Hematopoietic multipotent progenitor cell treated with erythropoietin and hydrocortisone succinate and interleukin-3 and kit ligand, for 15 days (in vitro differentiated cells): ENCODE data around the gene RCE1.
"Not testable (repeated sequence)": the region's sequence is repeated elsewhere in the genome, so short reads cannot be mapped to it uniquely, and the experiment has no call there.

Source experiments
- DNase-seq: peaks from one replicate; pipeline ENCODE4 v3.0.0-alpha.2; 2015; ENCODE audit warnings: low spot score

The RCE1 gene, protein sequence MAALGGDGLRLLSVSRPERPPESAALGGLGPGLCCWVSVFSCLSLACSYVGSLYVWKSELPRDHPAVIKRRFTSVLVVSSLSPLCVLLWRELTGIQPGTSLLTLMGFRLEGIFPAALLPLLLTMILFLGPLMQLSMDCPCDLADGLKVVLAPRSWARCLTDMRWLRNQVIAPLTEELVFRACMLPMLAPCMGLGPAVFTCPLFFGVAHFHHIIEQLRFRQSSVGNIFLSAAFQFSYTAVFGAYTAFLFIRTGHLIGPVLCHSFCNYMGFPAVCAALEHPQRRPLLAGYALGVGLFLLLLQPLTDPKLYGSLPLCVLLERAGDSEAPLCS

DNA sequence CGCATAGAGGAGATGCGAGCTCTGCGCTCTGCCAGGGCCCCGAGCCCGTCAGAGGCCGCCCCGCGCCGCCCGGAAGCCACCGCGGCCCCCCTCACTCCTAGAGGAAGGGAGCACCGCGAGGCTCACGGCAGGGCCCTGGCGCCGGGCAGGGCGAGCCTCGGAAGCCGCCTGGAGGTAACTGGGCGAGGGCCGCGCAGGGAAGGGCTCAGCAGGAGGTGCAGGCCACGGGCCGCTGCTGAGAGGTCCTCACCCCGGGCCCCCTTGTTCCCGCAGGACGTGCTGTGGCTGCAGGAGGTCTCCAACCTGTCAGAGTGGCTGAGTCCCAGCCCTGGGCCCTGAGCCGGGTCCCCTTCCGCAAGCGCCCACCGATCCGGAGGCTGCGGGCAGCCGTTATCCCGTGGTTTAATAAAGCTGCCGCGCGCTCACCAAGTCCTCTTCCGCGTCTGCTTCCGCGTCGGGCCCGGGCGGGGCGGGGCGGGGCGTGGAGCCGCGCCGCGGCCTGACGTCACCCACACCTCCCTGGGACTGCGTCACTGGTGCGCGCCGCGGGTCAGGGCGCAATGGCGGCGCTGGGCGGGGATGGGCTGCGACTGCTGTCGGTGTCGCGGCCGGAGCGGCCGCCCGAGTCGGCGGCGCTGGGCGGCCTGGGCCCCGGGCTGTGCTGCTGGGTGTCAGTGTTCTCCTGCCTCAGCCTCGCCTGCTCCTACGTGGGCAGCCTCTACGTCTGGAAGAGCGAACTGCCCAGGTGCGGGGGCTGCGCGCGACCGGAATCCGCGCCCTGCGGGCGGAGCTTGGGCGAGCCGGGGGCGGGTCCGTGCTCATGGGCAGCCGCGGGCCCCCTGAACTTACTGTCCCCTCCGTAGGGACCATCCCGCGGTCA lies at the start of gene RCE1:
Gene RCE1, plus strand, starts transcription at position 546 of the 880 bp plus-strand sequence. Its CDS starts 15 bp downstream, at position 561.
- peak; percentile 94 for DNase-seq

DNA sequence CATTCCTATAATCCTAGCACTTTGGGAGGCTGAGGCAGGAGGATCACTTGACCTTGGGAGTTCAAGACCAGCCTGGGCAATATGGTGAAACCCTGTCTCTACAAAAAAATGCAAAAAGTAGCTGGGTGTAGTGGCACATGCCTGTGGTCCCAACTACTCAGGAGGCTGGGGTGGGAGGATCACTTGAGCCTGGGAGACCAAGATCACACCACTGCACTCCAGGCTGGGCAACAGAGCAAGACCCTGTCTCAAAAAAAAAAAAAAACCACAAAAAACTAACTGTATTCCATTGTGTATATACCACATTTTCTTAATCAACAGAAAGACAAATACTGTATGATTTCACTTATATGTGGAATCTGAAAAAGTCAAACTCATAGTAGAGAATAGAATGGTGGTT lies 43.4 kb upstream of the RCE1 start:
- not testable (repeated sequence) for DNase-seq

DNA sequence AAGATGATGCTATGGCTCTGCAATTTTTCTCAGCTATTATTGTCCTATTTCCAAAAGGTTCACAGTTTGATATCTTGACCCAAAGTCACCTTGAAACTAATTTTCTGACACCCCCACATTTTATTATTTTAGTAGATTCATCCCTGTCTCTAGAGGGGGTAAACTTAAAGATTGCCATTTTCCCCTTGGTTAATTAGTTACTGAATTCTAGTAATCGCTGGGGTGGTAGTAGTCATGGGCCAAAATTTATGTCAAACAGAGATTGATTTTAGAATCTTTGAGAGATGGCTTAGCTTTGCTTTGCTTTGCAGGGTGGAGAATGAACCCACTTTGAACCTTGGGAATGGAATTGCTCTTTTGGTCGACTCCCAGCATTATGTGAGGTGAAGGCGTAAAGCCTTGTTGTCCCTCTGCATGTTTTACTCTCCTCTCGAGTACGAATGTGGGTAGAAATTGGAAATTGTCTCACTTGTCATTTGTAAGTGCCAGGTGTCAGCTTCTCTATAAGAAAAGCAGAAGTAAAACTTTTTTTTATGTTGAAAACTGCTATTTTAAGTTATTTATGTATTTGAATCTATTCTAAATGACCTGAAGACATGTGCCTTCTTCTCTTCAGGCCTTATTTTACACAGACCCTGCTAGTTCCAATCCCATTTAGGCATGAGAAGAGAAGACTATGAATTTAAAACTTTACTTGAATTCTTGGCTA lies 42.4 kb upstream of the RCE1 start:
- DNase-seq = no peak

DNA sequence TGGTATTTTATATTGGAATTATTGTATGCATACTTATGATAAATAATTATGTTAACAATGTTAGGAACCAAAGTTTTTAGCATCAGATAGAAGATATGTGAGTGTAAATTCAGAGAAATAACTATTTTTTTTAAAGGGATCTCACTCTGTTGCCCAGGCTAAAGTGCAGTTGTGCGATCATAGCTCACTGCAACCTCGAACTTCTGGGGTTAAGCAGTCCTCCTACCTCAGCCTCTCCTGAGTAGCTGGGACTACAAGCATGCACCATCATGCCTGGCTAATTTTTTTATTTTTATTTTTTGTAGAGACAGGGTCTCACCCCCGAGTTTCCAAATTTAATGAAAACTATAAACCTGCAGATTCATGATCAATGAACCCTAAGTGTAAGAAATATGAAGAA lies 33.6 kb upstream of the RCE1 start:
- no peak for DNase-seq

DNA sequence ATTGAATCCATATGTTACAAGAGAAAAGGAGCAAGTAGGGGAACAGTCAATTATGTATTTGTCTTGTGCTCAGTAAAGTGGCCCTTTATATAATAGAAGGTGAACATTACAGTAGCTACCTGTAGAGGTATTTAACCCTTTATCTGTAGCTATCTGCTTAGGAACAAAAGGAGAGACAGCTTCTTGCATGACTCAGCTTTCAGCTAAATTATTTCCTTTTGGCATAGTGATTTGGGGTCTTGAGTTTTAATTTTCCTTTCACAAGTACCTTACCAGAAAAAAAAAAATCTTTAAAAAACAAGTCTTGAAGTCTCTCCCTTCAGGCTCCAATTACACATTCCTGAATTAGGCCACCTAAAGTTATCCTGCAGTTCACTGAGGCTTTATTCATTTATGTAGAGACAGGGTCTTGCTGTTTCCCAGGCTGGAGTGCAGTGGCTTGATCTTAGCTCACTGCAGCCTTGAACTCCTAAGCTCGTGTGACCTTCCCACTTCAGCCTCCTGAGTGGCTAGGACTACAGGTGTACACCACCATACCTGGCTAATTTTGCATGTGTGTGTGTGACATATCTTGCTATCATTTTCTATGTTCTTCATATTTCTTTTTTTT lies 32.6 kb upstream of the RCE1 start:
- DNase-seq = no peak

DNA sequence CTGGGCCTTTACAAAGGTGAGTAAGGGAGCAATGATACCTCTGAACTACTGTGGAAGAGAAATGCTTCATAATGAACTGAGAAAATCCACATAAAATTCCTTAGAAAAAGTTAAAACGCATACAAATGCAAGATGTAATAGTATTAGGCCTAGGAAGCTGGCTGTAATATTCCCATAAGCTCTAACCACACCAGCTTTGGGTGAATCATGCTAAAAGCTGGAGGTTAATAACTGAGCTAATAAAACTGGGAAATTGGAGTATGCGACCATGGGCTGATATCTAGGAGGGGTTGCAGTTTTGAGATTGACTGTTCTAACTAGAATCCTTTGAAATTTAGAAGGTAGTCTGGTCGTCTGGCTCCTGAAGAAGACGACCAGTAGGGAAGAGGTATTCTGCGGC lies 28.6 kb upstream of the RCE1 start:
- DNase-seq = no peak

DNA sequence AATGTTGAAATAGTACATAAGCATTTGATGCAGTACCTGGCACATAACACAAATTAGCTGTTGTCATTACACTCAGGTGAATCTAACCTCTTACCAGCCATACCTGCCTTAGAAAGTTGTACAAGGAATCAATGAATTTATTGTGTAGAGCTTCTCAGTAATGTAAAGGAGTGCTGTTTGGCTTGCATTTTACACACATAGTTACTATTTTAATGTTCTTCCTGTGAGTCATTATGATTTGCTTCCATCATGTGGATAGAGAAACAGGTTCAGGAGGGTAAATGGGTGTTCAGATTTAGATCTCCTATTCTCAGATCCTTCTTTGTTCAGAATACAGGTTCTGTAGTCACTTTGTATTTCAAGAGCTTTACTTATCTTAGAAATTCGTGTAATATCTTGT lies 27.6 kb upstream of the RCE1 start:
- DNase-seq = no peak

DNA sequence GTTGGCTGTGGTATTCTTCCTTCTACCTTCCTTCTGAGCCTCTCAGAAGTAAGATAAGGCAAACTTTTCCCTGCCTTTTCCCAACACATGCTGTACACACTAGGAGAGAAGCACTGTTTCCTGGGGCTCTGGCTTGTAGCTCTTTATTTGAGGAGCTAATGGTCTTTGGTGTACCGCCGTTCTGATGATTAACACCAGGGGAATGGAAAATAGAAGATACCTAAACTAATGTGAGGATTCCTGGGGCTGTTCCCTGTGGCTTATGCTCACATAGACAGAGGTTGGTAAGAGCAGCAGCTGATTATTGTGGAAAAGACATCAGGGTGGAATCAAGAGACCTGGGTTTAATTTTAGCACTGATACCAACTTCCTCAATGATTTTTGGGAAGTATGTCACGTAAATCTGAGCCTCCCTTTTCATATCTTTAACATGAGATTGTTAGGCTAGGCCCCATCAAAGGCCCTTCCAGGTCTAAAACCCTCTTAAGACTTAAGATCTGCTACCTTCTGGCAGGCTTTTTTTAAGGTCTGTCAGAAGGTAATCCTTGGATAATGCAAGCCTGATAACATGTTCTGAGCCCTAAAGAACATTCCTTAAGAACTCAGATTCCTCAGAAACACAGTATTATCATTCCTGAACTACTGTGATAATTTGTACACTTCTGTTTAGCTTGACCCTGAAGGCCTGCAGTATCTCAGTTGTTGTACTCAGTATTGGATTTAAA lies 24.8 kb upstream of the RCE1 start:
- no peak for DNase-seq

DNA sequence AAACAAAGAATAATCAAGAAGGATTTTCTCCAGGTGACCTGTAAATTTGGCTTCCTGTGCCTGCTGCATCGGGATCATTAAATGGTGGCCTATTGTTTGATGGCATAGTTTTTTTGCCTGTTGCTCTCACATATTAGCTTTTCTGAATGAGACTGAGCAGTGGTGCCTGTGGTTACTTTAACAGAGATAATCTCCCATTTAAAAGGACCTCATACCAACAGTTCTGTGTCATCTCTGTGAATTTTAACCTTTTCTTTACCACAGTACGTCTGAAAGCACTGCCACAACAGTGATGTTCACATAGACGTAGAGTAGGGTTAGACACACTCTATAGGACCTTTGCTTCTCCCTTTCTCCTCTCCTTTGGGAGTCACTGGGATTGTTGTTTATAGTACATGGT lies 22.9 kb upstream of the RCE1 start:
- no peak for DNase-seq

DNA sequence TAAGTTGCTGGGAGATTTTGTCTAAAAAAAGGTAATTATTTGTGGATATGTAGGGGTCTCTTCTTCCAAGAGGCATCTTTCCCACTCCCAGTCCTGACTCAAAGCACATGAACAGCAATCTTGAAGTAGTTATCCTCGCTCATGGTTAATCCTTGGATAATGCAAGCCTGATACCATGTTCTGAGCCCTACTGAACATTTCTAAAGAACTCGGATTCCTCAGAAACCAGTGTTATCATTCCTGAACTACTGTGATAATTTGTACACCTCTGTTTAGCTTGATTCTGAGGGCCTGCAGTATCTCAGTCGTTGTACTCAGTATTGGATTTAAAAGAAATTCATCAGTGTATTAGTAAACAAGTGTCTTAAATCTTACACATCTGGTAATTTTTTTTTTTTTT lies 22.3 kb upstream of the RCE1 start:
- no peak for DNase-seq

DNA sequence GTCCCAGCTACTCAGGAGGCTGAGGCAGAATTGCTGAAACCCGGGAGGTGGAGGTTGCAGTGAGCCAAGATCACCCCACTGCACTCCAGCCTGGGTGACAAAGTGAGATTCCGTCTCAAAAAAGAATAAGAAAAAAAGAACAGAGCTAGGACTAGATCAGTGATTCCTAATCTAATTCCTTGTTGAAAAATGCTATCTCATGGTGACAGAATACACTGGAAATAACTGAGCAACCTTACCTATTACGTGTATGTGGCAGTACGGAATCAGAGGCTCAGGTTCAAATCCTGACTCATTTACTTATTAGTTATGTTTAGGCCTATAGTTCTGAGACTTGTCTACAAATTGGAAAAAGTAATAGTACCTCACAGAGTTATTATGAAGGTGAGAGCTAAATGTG lies 19.5 kb upstream of the RCE1 start:
- no peak for DNase-seq

DNA sequence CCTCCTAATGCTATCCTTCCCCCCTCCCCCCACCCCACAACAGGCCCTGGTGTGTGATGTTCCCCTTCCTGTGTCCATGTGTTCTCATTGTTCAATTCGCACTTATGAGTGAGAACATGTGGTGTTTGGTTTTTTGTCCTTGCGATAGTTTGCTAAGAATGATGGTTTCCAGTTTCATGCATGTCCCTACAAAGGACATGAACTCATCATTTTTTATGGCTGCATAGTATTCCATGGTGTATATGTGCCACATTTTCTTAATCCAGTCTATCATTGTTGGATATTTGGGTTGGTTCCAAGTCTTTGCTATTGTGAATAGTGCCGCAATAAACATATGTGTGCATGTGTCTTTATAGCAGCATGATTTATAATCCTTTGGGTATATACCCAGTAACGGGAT lies 18.7 kb upstream of the RCE1 start:
- DNase-seq = not testable (repeated sequence)

DNA sequence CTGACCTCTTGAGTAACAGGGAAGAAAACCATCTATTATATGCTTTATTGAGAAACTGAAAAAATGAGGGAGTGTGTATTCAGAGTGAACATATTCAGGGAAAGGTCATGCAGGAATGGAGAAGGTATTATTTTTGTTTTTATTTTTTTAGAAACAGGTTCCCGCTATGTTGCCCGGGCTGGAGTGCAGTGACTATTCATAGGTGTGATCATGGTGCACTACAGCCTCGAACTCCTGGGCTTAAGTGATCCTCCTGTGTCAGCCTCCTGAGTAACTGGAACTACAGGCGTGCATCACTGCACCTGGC lies 8.7 kb upstream of the RCE1 start:
- no peak for DNase-seq

DNA sequence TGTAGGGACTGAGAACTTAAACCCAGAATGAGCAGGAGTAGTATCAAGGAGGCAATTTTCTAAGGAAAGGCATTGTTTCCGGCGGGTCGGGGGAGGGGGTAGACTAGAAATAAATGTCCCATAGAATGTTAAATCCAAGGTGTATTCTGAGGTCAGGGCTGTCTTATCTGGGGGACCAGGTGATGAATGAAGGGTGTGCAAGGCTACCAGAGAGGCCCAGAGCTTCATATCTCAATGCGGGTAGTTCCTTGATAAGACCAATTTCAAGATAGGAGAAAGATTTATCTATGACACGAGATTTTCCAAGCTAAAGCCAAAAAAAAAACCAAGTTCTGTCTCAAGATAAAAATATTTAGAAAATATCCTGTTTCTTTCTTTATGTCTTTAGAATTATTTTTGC lies 8.3 kb upstream of the RCE1 start:
- no peak for DNase-seq

DNA sequence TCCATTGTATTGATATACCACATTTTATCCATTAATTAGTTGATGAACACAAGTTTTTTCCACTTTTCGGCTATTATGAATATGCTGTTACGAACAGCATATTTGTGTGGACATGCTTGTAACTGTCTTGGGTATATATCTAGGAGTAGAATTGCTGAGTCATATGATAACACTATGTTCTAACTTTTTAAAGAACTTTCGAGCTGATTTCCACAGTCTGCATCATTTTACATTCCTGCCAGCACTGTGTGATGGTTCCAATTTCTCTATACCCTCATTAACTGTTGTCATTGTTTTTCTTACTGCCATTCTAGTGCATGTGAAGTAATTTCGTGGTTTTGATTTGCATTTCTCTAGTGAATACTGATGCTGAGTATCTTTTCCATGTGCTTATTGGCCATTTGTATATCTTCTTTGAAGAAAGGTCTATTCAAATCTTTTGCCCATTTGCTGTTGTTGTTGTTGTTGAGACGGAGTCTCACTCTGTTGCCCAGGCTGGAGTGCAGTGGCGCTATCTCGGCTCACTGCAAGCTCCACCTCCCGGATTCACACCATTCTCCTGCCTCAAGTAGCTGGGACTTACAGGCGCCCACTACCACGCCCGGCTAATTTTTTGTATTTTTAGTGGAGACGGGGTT lies 7.4 kb upstream of the RCE1 start:
- DNase-seq = peak; percentile 63

DNA sequence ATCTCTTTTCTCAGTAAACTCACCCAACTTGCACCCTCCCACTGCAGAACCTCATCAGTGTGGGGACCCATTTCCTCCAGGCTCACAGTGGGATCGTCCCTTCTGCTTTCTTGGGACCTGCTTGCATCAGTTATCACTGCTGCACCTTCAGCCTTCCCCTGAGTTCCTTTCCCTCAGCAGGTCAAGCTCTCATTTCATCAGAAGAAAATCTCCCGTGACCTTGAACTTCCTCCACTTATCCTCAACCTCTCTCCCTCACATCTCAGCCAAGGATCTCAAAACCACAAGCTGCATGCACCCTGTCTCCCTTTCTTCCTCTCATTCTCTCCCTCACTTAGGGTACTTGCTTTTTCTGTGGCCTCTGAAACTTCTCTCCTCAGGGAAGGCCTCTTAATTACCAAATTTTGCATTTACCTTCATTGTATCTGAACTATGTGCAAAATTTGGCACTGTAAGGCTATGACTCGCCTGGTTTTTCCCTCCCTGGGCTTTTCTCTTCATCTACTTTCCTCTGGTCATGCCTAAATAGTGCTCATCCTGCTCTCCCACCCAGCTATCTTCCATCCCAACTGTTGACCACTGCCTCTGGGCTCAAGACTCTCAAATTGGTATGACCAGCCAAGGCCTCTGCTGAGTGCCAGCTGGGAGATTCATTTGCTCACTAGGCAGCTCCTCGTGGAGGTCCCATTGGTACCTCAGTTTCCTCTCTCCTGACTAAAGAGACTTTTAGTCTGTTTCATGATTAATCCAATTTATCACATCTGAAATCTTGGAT lies 2.7 kb upstream of the RCE1 start:
- no peak for DNase-seq

DNA sequence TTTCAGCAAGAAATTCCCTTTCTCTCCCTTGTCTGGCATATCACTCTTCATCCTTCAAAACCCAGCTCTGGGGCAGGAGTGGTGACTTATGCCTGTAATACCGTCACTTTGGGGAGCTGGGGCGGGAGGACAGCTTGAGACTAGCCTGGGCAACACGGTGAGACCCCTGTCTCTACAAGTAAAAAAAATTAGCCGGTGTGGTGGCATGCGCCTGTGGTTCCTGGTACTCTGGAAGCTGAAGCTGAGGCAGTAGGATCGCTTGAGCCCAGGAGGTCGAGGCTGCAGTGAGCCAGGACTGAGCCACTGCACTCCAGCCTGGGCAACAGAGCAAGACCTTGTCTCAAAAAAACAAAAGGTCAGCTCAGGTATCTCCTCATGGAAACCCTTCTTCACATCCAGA lies 1.4 kb upstream of the RCE1 start:
- DNase-seq = no peak

DNA sequence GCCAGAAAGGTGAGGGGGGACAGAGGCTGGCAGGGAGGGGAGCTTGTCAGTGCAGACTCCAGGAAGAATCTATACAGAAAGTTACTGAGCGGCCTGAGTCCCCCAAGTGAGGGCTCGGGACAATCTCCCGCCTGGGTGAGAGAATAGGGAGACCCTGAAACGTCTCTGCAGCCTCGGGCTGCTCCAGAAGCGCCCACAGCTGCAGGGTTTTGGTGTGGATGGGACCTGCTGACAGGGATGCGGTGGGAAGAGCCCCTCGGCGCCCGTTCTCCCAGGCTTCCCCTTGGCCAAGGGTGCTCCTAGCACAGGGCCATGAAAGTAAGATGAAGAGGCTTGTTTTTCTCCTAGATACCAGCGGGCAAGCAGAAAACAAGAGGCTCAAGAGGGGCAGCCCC lies 743 bp upstream of the RCE1 start:
- no peak for DNase-seq

DNA sequence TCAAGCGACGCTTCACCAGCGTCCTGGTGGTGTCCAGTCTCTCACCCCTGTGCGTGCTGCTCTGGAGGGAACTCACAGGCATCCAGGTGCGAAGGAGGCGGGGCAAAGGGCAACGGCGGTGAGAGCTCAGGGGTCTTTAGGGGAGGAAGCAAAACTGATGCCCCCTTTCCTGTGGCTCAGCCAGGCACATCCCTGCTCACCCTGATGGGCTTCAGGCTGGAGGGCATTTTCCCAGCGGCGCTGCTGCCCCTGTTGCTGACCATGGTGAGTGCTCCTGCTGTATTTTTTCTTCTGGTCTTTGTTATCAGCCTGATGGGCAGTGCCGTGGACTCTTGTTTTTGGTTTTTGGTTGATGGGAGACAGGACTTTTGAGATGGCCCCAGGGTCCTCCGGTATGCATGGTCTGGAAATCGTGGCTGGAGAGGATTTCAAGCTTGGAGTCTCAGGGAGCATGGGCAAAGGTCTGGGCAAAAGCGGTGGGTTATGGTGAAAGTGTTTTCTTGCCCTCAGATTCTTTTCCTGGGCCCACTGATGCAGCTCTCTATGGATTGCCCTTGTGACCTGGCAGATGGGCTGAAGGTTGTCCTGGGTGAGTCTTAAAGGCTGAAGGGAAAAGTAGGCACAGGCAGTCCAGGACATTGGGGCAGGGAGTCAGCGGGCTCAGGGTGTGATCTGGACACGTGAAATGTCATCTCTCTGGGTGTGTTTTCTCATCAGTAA lies 695 bp downstream of the RCE1 start:
- no peak for DNase-seq
